Esophagus muscularis mucosa (tissue), 4 donors: ENCODE measurements around the gene INSC. TPM values are rescaled to one million over a fixed set of nuclear protein-coding genes. Genes with fewer than 3 reads are reported as not detected.

Source experiments
- DNase-seq: peaks from one replicate; pipeline ENCODE4 v3.0.0-alpha.2; 2017; ENCODE audit errors: extremely low spot score
- H3K27ac ChIP-seq, 4 donors: fragments of 200-600 bp; sonication (generic); replicated peaks in 1 of 4; 1 replicate in 3 of 4; 2 replicates in 1 of 4; pipeline ENCODE4 v1.5.1; 2016 to 2019; ENCODE audit warnings: mild to moderate bottlenecking in 1 of 4
- H3K27me3 ChIP-seq, 4 donors: fragments of 200-600 bp; sonication (generic); one replicate each; pipeline versions ENCODE4 v1.5.1 to v1.6.0; 2016 to 2019
- H3K36me3 ChIP-seq, 4 donors: fragments of 200-600 bp; sonication (generic); one replicate each; pipeline ENCODE4 v1.5.1; 2016 to 2019
- H3K4me1 ChIP-seq, 4 donors: fragments of 200-600 bp; sonication (generic); one replicate each; pipeline ENCODE4 v1.5.1; 2016 to 2019
- H3K4me3 ChIP-seq, 4 donors: fragments of 200-600 bp; sonication (generic); 1 replicate in 2 of 4; 2 replicates in 2 of 4; pipeline ENCODE4 v1.5.1; 2016 to 2019; ENCODE audit warnings: mild to moderate bottlenecking in 4 of 4, moderate library complexity in 1 of 4
- H3K9me3 ChIP-seq, 4 donors: fragments of 200-600 bp; sonication (generic); 1 replicate in 3 of 4; 2 replicates in 1 of 4; pipeline ENCODE4 v1.5.1; 2016 to 2019
- EP300 ChIP-seq: sonication (generic); formaldehyde crosslinking; IDR thresholded peaks from one replicate; pipeline ENCODE4 v1.6.1; 2017; ENCODE audit warnings: antibody characterized with exemption
- POLR2A ChIP-seq: fragments of 450-650 bp; IDR thresholded peaks from one replicate; pipeline ENCODE4 v1.6.1; 2017; ENCODE audit warnings: antibody characterized with exemption, moderate library complexity, mild to moderate bottlenecking, low read depth
- POLR2AphosphoS5 ChIP-seq, 2 donors: sonication (generic); formaldehyde crosslinking; IDR thresholded peaks; one replicate each; pipeline ENCODE4 v1.6.1; 2017; ENCODE audit warnings: antibody characterized with exemption in 2 of 2
- WGBS: methylation state at CpG from one replicate; pipeline ENCODE4 v1.1.5; 2018; 5-methylcytosine and 5-hydroxymethylcytosine counted together
- intact Hi-C: fragments of 100-400 bp; cut with DNase I; formaldehyde crosslinking; loops from one replicate; pipeline ENCODE4 v1.15.1; 2023
- total RNA-seq, 4 donors: library from RNA; depleted of rRNA; stranded (reverse); fragments of >200 nt; gene quantifications; one replicate each; pipeline versions ENCODE4 v1.1.0 to v1.2.1, GENCODE V29; 2016
- TF ChIP-seq, protein P1 (sequence below), 3 experiments: fragments of 200-600 bp in 2 of 3; fragments of 450-650 bp in 1 of 3; sonication (generic) in 2 of 3; IDR thresholded peaks; one replicate each; pipeline ENCODE4 v1.5.1; 2017 to 2019; ENCODE audit warnings: antibody characterized with exemption in 3 of 3, mild to moderate bottlenecking in 2 of 3, moderate library complexity in 1 of 3

INSC gene
- total RNA-seq, 4 donors from 2014 or later: 1.7 to 3.1 (median 2.6) TPM

GRCh38 chr11:15091625-15092024, 23.1 kb upstream of the INSC start:
- Histone ChIP-seq H3K27ac (no peak overlapping the region), H3K27me3 (no peaks in the 10 kb centered on the region), H3K4me3 (no peak overlapping the region), H3K4me1 (no peaks in the 10 kb centered on the region), H3K9me3 (peaks cover 0 to 9% (median 0%) of the 10 kb centered on the region in 4 donors), H3K36me3 (no peaks in the 10 kb centered on the region)
- WGBS: 86% methylated on average over 1 of the region's 1 CpG
- intact Hi-C loops: no loop called here
- TF ChIP-seq POLR2AphosphoS5 (IDR thresholded peaks at IDR 0.05) (no peak), EP300 (no peak), POLR2A (no peak)
- TF ChIP-seq, protein P1, sequence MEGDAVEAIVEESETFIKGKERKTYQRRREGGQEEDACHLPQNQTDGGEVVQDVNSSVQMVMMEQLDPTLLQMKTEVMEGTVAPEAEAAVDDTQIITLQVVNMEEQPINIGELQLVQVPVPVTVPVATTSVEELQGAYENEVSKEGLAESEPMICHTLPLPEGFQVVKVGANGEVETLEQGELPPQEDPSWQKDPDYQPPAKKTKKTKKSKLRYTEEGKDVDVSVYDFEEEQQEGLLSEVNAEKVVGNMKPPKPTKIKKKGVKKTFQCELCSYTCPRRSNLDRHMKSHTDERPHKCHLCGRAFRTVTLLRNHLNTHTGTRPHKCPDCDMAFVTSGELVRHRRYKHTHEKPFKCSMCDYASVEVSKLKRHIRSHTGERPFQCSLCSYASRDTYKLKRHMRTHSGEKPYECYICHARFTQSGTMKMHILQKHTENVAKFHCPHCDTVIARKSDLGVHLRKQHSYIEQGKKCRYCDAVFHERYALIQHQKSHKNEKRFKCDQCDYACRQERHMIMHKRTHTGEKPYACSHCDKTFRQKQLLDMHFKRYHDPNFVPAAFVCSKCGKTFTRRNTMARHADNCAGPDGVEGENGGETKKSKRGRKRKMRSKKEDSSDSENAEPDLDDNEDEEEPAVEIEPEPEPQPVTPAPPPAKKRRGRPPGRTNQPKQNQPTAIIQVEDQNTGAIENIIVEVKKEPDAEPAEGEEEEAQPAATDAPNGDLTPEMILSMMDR (IDR thresholded peaks at IDR 0.05): no peak
- no peak for DNase-seq

GRCh38 chr11:15093432-15093831, 21.3 kb upstream of the INSC start:
- Histone ChIP-seq H3K4me1 (no peaks in the 10 kb centered on the region), H3K27ac (no peak overlapping the region), H3K27me3 (no peaks in the 10 kb centered on the region), H3K9me3 (no peaks in the 10 kb centered on the region), H3K4me3 (no peak overlapping the region), H3K36me3 (no peaks in the 10 kb centered on the region)
- intact Hi-C loops: no loop called here
- 78% methylated on average over 2 of the region's 2 CpGs for WGBS
- DNase-seq: no peak
- no peak for TF ChIP-seq POLR2A
- no peak for TF ChIP-seq EP300
- TF ChIP-seq, protein P1 (IDR thresholded peaks at IDR 0.05): no peak
- TF ChIP-seq POLR2AphosphoS5 (IDR thresholded peaks at IDR 0.05): no peak

DNA sequence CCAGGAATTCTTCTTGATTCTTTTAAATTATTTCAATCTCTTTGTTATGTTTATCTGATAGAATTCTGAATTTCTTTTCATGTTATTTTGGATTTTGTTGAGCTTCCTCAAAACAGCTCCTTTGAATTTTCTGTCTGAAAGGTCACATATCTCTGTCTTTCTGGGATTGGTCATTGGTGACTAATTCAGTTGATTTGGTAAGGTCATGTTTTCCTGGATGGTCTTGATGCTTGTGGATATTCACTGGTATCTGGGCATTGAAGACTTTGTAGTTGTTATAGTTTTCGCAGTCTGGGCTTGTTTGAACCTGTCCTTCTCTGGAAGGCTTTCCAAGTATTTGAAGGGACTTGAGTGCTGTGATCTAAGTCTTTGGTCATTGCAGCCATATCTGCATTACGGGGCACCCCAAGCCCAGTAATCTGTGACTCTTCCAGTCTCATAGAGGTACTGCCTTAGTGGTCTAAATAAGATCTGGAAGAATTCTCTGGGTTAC, 18.9 kb upstream of the INSC start:
- Histone ChIP-seq H3K9me3 (no peaks in the 10 kb centered on the region), H3K4me1 (no peaks in the 10 kb centered on the region), H3K27ac (no peak overlapping the region), H3K36me3 (no peaks in the 10 kb centered on the region), H3K4me3 (no peak overlapping the region), H3K27me3 (no peaks in the 10 kb centered on the region)
- DNase-seq: no peak
- 100% methylated on average over 2 of the region's 2 CpGs for WGBS
- TF ChIP-seq POLR2AphosphoS5 (IDR thresholded peaks at IDR 0.05) (no peak), EP300 (no peak), POLR2A (no peak)
- TF ChIP-seq, protein P1 (IDR thresholded peaks at IDR 0.05): no peak
- intact Hi-C loops: no loop called here

GRCh38 chr11:15097411-15097810, 17.3 kb upstream of the INSC start:
- Histone ChIP-seq H3K4me3 (no peak overlapping the region), H3K27ac (no peak overlapping the region), H3K4me1 (no peaks in the 10 kb centered on the region), H3K27me3 (no peaks in the 10 kb centered on the region), H3K36me3 (no peaks in the 10 kb centered on the region), H3K9me3 (no peaks in the 10 kb centered on the region)
- intact Hi-C loops: no loop called here
- peak; percentile 80 for DNase-seq
- WGBS: 95% methylated on average over 3 of the region's 3 CpGs
- TF ChIP-seq, protein P1 (IDR thresholded peaks at IDR 0.05): no peak
- TF ChIP-seq POLR2A (no peak), POLR2AphosphoS5 (IDR thresholded peaks at IDR 0.05) (no peak), EP300 (no peak)

DNA sequence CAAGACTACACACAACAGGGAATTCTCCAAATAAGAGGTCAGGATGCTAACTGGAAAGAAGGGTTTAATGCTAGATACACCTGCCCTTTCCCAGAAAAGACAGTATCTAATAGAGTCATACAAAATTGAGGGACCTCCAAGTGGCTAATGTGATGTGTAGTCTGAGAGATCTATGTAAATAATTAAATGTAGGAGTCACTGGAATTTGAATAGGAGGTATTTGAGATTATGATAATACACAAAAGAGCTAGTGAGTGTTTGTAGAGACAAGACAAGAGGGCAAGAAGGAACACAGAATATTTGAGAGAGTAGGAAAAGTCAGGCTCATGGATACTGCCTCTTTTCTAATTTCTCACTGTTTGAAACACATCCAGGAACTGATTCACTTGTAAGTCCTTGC, 15.5 kb upstream of the INSC start:
- no peak for DNase-seq

More for the DNA sequence above, 15.5 kb upstream of the INSC start:
- H3K4me3 ChIP-seq: no peak overlapping the region
- H3K9me3 ChIP-seq: peaks cover 0 to 14% (median 0%) of the 10 kb centered on the region in 4 donors
- H3K36me3 ChIP-seq: no peaks in the 10 kb centered on the region
- TF ChIP-seq POLR2A (no peak), EP300 (no peak), POLR2AphosphoS5 (IDR thresholded peaks at IDR 0.05) (no peak)
- TF ChIP-seq, protein P1 (IDR thresholded peaks at IDR 0.05): no peak
- no peaks in the 10 kb centered on the region for H3K4me1 ChIP-seq
- no peak overlapping the region for H3K27ac ChIP-seq
- no peaks in the 10 kb centered on the region for H3K27me3 ChIP-seq
- intact Hi-C loops: no loop called here
